Stimulated activated CD4-positive, alpha-beta T cell treated with anti-CD3 and anti-CD28 coated beads, Interleukin-15, amount 100 ng/mL, for 24 hours (primary cell): ENCODE data around the gene ADAMTS10.
"Not testable (repeated sequence)": the region's sequence is repeated elsewhere in the genome, so short reads cannot be mapped to it uniquely, and the experiment has no call there.

Experiments used
- DNase-seq: peaks from one replicate; pipeline ENCODE4 v3.0.0-alpha.2; 2020

The ADAMTS10 gene

GRCh38 chr19:8589177-8589714 is 21.3 kb downstream of the ADAMTS10 start:
- no peak for DNase-seq

- peak; percentile 71 for DNase-seq
Measured at GRCh38 chr19:8585894-8586750, 24.4 kb downstream of the ADAMTS10 start.

GRCh38 chr19:8584965-8585893 is 25.3 kb downstream of the ADAMTS10 start:
- no peak for DNase-seq

GRCh38 chr19:8580710-8581281 is 29.7 kb downstream of the ADAMTS10 start:
- DNase-seq, result peak; percentile 88

GRCh38 chr19:8578642-8579265 is 31.8 kb downstream of the ADAMTS10 start:
- DNase-seq, result peak; percentile 88

DNA sequence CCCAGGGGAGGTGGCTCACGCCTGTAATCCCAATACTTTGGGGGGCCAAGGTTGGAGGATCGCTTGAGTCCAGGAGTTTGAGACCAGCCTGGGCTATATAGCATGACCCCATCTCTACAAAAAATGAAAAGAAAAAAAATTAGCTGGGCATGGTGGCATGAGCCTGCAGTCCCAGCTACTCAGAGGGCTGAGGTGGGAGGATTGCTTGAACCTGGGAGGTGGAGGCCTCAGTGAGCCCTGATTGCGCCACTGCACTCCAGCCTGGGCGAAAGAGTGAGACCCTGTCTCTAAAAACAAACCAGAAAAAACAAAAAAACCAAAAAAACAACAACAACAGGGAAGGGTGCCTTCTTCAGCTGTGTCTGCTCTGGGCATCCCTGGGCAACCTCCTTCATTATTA is 32.8 kb downstream of the ADAMTS10 start:
- DNase-seq, result no peak

DNA sequence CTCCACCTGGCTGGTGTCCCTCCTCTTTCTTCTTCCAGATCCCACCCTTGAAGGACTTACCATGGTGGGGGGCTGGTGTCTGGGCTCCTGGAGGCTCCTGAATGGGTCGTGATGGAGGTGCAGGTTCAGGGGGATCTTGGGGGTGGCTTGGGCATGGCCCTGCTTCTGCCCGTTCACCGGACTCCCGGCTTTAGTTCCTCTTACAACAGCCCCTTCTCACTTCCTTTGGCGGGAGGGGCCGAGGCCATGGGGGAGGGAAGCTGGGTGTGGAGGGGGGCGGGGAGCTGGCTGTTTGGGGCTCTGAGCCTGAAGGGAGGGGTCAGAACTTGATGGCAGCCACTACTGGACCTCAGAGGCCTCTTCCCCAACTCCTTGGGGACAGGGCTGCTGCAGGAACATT is 33.3 kb downstream of the ADAMTS10 start, which contains the start of gene MYO1F:
Gene MYO1F, minus strand, starts transcription at position 196 of the 400 bp plus-strand sequence. Its CDS starts 133 bp downstream, at position 63.
- peak; percentile 18 for DNase-seq

GRCh38 chr19:8576273-8576993 is 34.1 kb downstream of the ADAMTS10 start:
- DNase-seq, result peak; percentile 29

GRCh38 chr19:8575467-8575997 is 35.0 kb downstream of the ADAMTS10 start:
- peak; percentile 54 for DNase-seq

- DNase-seq, result not testable (repeated sequence)
Measured at GRCh38 chr19:8574619-8574922, 35.9 kb downstream of the ADAMTS10 start.

DNA sequence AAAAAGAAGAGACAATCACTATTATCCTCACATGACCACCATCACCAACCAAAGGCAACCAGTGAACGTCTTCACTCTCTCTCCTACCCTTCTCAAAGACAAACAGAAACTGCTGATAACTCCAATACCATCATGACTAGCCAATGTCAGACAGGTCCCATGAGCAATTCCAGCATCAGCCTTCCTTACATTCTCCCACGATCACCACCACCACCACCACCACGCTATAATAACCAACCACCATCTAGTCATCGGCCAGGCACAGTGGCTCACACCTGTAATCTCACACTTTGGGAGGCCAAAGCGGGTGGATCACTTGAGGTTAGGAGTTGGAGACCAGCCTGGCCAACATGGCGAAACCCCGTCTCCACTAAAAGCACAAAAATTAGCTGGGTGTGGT is 37.2 kb downstream of the ADAMTS10 start:
- no peak for DNase-seq

- DNase-seq, result peak; percentile 36
Measured at GRCh38 chr19:8571006-8571411, 39.5 kb downstream of the ADAMTS10 start.

GRCh38 chr19:8569066-8569771 is 41.3 kb downstream of the ADAMTS10 start:
- DNase-seq, result peak; percentile 72

GRCh38 chr19:8567522-8568172 is 42.9 kb downstream of the ADAMTS10 start:
- DNase-seq, result no peak

GRCh38 chr19:8566855-8567254 is 43.7 kb downstream of the ADAMTS10 start:
- DNase-seq, result no peak

- not testable (repeated sequence) for DNase-seq
Measured at GRCh38 chr19:8564866-8565265, 45.6 kb downstream of the ADAMTS10 start.

- DNase-seq, result no peak
Measured at GRCh38 chr19:8561075-8561764, 49.3 kb downstream of the ADAMTS10 start.

DNA sequence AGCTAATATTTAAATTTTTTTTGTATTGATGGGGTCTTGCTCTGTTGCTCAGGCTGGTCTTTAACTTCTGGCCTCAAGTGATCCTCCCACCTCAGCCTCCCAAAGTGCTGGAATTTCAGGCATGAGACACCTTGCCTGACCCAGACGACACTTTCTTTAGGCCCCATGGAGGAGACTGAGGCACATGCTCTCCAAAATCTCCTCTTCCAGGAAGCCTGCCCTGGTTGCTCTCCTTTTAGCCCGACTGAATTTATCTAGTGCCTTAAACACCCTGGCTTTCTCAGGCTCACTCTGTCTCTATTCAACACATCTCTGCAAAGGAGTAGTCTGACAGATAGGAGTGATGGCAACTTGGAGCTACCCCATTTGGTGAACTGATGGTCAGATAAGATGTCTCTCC is 52.2 kb downstream of the ADAMTS10 start:
- DNase-seq, result no peak

- DNase-seq, result no peak
Measured at GRCh38 chr19:8557642-8558238, 52.8 kb downstream of the ADAMTS10 start.
